ENCODE data around the gene OSBPL10.

DNA sequence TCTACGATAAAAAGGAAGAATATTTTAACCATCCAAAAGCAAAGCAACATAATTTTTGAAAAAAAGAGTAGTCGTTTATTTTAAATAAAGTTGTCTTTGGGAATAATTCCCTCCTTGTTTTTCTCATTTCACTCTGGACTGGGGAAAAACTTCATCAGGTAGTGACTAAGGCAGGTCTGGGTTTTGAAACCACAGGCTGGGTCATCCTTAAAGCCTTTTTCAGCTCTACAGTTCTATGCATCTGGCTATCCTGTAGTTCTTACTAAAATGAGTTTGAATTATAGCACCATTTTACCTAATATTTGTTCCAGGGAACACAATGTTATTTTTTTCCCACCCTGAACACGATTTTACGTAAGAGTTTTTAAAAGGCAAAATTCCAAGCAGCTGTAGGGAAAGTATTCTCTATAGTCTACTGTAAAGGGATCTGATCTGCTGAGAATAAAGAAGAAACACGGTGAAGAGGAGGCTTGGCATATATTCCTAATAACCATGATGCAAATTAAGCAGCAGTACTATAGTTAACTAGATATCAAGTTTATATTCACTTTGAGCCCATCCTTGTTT lies 107.7 kb downstream of the OSBPL10 start:
- TF ChIP-seq EZH2 (IDR thresholded peaks at IDR 0.05; ENCODE audit: insufficient read depth, poor library complexity, severe bottlenecking) = no peak
- TF ChIP-seq EZH2phosphoT487 (IDR thresholded peaks at IDR 0.05; ENCODE audit: insufficient read depth, low read depth) = no peak

Measured in GM23248 (cell line).